ENCODE results near the gene TXNRD2. TPM values are rescaled to one million over a fixed set of nuclear protein-coding genes. Genes with fewer than 3 reads are reported as not detected.

Gene TXNRD2
- total RNA-seq, 1 experiment from 2014 or later: 22.9 TPM

DNA sequence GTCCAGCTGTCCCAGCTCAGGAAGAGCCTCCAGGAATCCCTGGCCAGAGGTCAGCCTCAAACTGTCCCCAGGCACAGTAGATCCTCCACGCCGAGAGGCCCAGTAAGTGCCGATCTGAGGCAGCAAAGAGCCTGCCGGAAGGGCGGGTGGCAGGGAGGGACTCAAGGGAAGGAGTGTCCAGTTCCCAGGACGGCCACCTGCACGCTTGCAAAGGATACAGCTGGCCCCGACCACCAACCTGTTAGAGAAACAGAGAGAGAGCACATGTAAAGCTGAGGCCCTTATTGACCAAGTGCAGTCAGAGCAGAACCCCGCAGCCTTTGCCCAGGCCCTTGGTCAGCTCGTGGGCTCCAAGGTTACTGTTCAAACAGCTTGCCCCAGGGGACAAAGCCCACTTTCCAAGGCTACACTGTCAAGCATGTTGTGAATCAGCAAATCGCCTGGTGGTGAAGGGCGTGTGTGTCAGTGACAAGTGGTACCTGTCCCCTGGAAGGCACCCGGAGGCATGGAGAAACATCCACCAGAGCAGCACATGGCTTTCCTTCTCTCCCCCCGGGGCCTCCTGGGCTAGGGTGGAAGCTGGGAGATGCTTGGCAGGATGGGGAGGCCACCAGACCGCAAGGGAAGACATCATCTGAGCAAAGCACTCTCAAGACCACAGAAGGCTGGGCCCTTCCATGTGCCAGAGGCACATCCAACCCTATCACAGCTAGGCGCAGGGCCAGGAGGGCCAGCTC is 42.6 kb downstream of the TXNRD2 start:
- no peaks in the 10 kb centered on the region for H3K79me2 ChIP-seq (ENCODE audit: insufficient read depth, low read length)
- H3K9ac ChIP-seq (ENCODE audit: extremely low read depth, insufficient read length, low read length): no peak overlapping the region
- no peak overlapping the region for H2AFZ ChIP-seq (ENCODE audit: low read length)
- H3K18ac ChIP-seq (ENCODE audit: insufficient read length, low read depth, low read length): no peak overlapping the region
- H2BK120ac ChIP-seq (ENCODE audit: low read depth, low read length, poor library complexity, severe bottlenecking): no peak overlapping the region
- peaks cover 9 to 14% of the 10 kb centered on the region in 2 experiments for H3K4me1 Mint-ChIP-seq
- H3K4me1 ChIP-seq (ENCODE audit: insufficient read depth, low read length): no peaks in the 10 kb centered on the region; the same call in 1 of the 2 replicates
- H3K23ac ChIP-seq (ENCODE audit: insufficient read length, low read depth, low read length): no peak overlapping the region
- TF ChIP-seq, protein P1, sequence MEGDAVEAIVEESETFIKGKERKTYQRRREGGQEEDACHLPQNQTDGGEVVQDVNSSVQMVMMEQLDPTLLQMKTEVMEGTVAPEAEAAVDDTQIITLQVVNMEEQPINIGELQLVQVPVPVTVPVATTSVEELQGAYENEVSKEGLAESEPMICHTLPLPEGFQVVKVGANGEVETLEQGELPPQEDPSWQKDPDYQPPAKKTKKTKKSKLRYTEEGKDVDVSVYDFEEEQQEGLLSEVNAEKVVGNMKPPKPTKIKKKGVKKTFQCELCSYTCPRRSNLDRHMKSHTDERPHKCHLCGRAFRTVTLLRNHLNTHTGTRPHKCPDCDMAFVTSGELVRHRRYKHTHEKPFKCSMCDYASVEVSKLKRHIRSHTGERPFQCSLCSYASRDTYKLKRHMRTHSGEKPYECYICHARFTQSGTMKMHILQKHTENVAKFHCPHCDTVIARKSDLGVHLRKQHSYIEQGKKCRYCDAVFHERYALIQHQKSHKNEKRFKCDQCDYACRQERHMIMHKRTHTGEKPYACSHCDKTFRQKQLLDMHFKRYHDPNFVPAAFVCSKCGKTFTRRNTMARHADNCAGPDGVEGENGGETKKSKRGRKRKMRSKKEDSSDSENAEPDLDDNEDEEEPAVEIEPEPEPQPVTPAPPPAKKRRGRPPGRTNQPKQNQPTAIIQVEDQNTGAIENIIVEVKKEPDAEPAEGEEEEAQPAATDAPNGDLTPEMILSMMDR (conservative IDR thresholded peaks at IDR 0.05): no peak
- H4K20me1 ChIP-seq (ENCODE audit: control insufficient read depth, insufficient read depth, insufficient read length): no peaks in the 10 kb centered on the region
- H4K5ac ChIP-seq (ENCODE audit: insufficient read length, low read depth, low read length): no peak overlapping the region
- H2BK12ac ChIP-seq (ENCODE audit: insufficient read length, low read depth, low read length): no peak overlapping the region
- H2BK15ac ChIP-seq (ENCODE audit: low read depth, low read length): no peak overlapping the region
- H2BK20ac ChIP-seq (ENCODE audit: low read depth, low read length, poor library complexity, severe bottlenecking): no peak overlapping the region
- H3K9me3 Mint-ChIP-seq: no peaks in the 10 kb centered on the region
- no peak overlapping the region for H3K27ac ChIP-seq (ENCODE audit: insufficient read length, low read depth, low read length)
- H4K8ac ChIP-seq (replicated peaks; ENCODE audit: insufficient read length, low read depth, low read length): no peak overlapping the region
- no peaks in the 10 kb centered on the region; the same call in 1 of the 2 replicates for H3K27me3 Mint-ChIP-seq (ENCODE audit: low read depth)
- H3K4me3 Mint-ChIP-seq: no peak overlapping the region
- no peak overlapping the region for H2AK5ac ChIP-seq (ENCODE audit: insufficient read length, low read length)
- no CpG with 5 or more reads among the region's 16 CpGs for WGBS (ENCODE audit: extremely low coverage, insufficient read length, low lambda C conversion rate)
- no peaks in the 10 kb centered on the region for H3K9me3 ChIP-seq (ENCODE audit: control insufficient read depth, low read depth, low read length)
- no peak for DNase-seq
- H4K91ac ChIP-seq (ENCODE audit: insufficient read length, low read depth, low read length): no peak overlapping the region
- H3K14ac ChIP-seq (ENCODE audit: insufficient read depth, low read length): no peak overlapping the region; the same call in 1 of the 2 replicates
- H3K4me2 ChIP-seq (ENCODE audit: insufficient read depth, insufficient read length, low read length): no peak overlapping the region
- no peaks in the 10 kb centered on the region for H3K79me1 ChIP-seq (ENCODE audit: insufficient read depth, low read depth, low read length, poor library complexity, severe bottlenecking)
- no peaks in the 10 kb centered on the region for H3K23me2 ChIP-seq (ENCODE audit: insufficient read length, low read depth, low read length, poor library complexity, severe bottlenecking)
- no peaks in the 10 kb centered on the region for H3K27me3 ChIP-seq (ENCODE audit: insufficient read depth, low read length)
- H3T11ph ChIP-seq (ENCODE audit: low read length): no peak overlapping the region
- H3K56ac ChIP-seq (ENCODE audit: insufficient read length, low read depth, low read length): peak overlapping the region; percentile 27
- no peak overlapping the region for H3K4ac ChIP-seq (ENCODE audit: low read depth, low read length)
- H3K27ac Mint-ChIP-seq: peak overlapping the region; percentile 49 to 87 (median 57); a peak in 4 of 7 replicates
- no peak overlapping the region for H2BK5ac ChIP-seq (ENCODE audit: insufficient read length, low read length)
- H3K36me3 Mint-ChIP-seq (ENCODE audit: insufficient read depth in 1 of 3, low read depth in 3 of 3): peaks cover 2 to 6% (median 3%) of the 10 kb centered on the region in 3 experiments; a peak in 3 of 7 replicates
